Stimulated activated CD8-positive, alpha-beta memory T cell treated with anti-CD3 and anti-CD28 coated beads, Interleukin-7, amount 100 ng/mL, for 1 hour (primary cell): ENCODE data around the gene SPATA46.

Experiments used
- DNase-seq, 2 donors: peaks; one replicate each; pipeline ENCODE4 v3.0.0-alpha.2; 2020; ENCODE audit warnings: low read depth in 2 of 2

Gene SPATA46

GRCh38 chr1:162374406-162374805 lies 2.2 kb downstream of the SPATA46 start:
- DNase-seq, result no peak

- DNase-seq, result no peak
These were observed 3.0 kb downstream of the SPATA46 start for GRCh38 chr1:162373541-162374260.

- no peak for DNase-seq
These were observed 3.6 kb downstream of the SPATA46 start for GRCh38 chr1:162373072-162373427.

- no peak for DNase-seq
These were observed 4.2 kb downstream of the SPATA46 start for GRCh38 chr1:162372159-162373071.

GRCh38 chr1:162371611-162372010 lies 5.0 kb downstream of the SPATA46 start:
- no peak for DNase-seq

- no peak for DNase-seq
These were observed 5.9 kb downstream of the SPATA46 start for GRCh38 chr1:162370721-162371120.

- DNase-seq, result no peak
These were observed 6.5 kb downstream of the SPATA46 start for GRCh38 chr1:162370161-162370560.

GRCh38 chr1:162369571-162369970 lies 7.1 kb downstream of the SPATA46 start:
- no peak for DNase-seq

GRCh38 chr1:162368451-162368850 lies 8.2 kb downstream of the SPATA46 start:
- no peak for DNase-seq

GRCh38 chr1:162367772-162368171 lies 8.9 kb downstream of the SPATA46 start:
- no peak for DNase-seq

GRCh38 chr1:162367073-162367472 lies 9.6 kb downstream of the SPATA46 start:
- DNase-seq, result no peak

- no peak for DNase-seq
These were observed 10.0 kb downstream of the SPATA46 start for GRCh38 chr1:162366671-162367070.

- DNase-seq, result no peak
These were observed 10.5 kb downstream of the SPATA46 start for GRCh38 chr1:162366149-162366548.

- no peak for DNase-seq
These were observed 11.2 kb downstream of the SPATA46 start for GRCh38 chr1:162365284-162366020.

GRCh38 chr1:162364498-162364897 lies 12.2 kb downstream of the SPATA46 start:
- DNase-seq, result no peak

GRCh38 chr1:162363823-162364222 lies 12.8 kb downstream of the SPATA46 start:
- no peak for DNase-seq

GRCh38 chr1:162361349-162361748 lies 15.3 kb downstream of the SPATA46 start:
- DNase-seq, result no peak

GRCh38 chr1:162360874-162361260 lies 15.8 kb downstream of the SPATA46 start:
- DNase-seq, result no peak

- no peak for DNase-seq
These were observed 16.3 kb downstream of the SPATA46 start for GRCh38 chr1:162360237-162360873.

GRCh38 chr1:162359523-162360236 lies 17.0 kb downstream of the SPATA46 start:
- DNase-seq, result no peak

GRCh38 chr1:162358928-162359327 lies 17.7 kb downstream of the SPATA46 start:
- no peak for DNase-seq
